Glutamatergic neuron (in vitro differentiated cells): ENCODE data around the gene NT5DC4. TPM values are rescaled to one million over a fixed set of nuclear protein-coding genes. Genes with fewer than 3 reads are reported as not detected.
"Not testable (repeated sequence)": the region's sequence is repeated elsewhere in the genome, so short reads cannot be mapped to it uniquely, and the experiment has no call there.

Experiments used
- DNase-seq: peaks from one replicate; pipeline ENCODE4 v3.0.0; 2022
- H3K27ac Mint-ChIP-seq: one replicate; pipeline ENCODE4 v1.8.0; 2020; ENCODE audit warnings: mild to moderate bottlenecking, mixed read lengths, inconsistent platforms; ENCODE audit not compliant: unreplicated experiment
- H3K27me3 Mint-ChIP-seq: one replicate; pipeline ENCODE4 v1.8.0; 2020; ENCODE audit warnings: mild to moderate bottlenecking, moderate library complexity, mixed read lengths, inconsistent platforms; ENCODE audit not compliant: unreplicated experiment
- H3K36me3 Mint-ChIP-seq: one replicate; pipeline ENCODE4 v1.8.0; 2020; ENCODE audit warnings: mild to moderate bottlenecking, mixed read lengths, inconsistent platforms; ENCODE audit not compliant: unreplicated experiment
- H3K4me1 Mint-ChIP-seq: one replicate; pipeline ENCODE4 v1.8.0; 2020; ENCODE audit warnings: mild to moderate bottlenecking, low read depth, mixed read lengths, inconsistent platforms; ENCODE audit not compliant: unreplicated experiment
- H3K4me3 Mint-ChIP-seq: one replicate; pipeline ENCODE4 v1.8.0; 2020; ENCODE audit warnings: mild to moderate bottlenecking, mixed read lengths, inconsistent platforms; ENCODE audit not compliant: unreplicated experiment
- H3K9me3 Mint-ChIP-seq: one replicate; pipeline ENCODE4 v1.8.0; 2020; ENCODE audit warnings: mild to moderate bottlenecking, moderate library complexity, mixed read lengths, inconsistent platforms; ENCODE audit not compliant: unreplicated experiment
- CTCF ChIP-seq: fragments of 200-600 bp; sonication (generic); IDR thresholded peaks from one replicate; pipeline ENCODE4 v1.5.0; 2021; ENCODE audit not compliant: partially characterized antibody, unreplicated experiment
- total RNA-seq: library from RNA; stranded (reverse); fragmentation: NEBNext Ultra II Directional; extraction: Animal tissue kit (Norgen Biotek cat#: 25700); gene quantifications from one replicate; pipeline ENCODE4 v1.2.1, GENCODE V29; 2021; ENCODE audit not compliant: unreplicated experiment

Gene NT5DC4
- total RNA-seq, 1 donor from 2014 or later: not detected

DNA sequence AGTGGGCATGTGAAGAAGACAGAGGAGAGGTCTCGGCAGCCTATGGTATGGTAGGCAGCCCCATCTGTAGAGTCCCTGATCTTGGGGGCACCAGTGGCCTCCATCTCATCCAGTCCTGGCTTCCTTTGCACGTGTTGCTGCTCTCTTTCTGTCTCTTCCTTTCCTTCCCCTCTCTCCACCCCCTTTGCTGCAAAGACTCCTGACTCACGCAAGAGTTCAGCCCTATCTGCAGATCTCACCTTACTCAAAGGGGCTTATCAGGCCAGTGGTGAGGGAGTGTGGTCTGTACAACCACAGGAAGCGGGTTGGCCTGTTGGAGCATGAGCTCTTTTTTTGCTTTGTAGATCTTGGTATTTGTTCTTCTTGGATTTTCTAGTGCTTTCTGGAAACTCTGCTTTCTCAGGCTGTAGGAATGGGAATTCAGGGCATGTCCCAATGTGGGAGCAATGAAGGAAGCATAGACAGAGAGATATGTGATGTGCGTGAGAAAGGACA lies 14.6 kb upstream of the NT5DC4 start:
- TF ChIP-seq CTCF: no peak
- no peak overlapping the region for H3K4me3 Mint-ChIP-seq
- H3K27ac Mint-ChIP-seq: no peak overlapping the region
- no peak for DNase-seq
- no peaks in the 10 kb centered on the region for H3K9me3 Mint-ChIP-seq
- H3K4me1 Mint-ChIP-seq: peaks cover 2% of the 10 kb centered on the region
- peaks cover 4% of the 10 kb centered on the region for H3K36me3 Mint-ChIP-seq
- H3K27me3 Mint-ChIP-seq: peaks cover 3% of the 10 kb centered on the region

GRCh38 chr2:112706947-112707346 lies 13.9 kb upstream of the NT5DC4 start:
- H3K4me3 Mint-ChIP-seq, H3K4me1 Mint-ChIP-seq, H3K36me3 Mint-ChIP-seq, H3K27ac Mint-ChIP-seq, H3K27me3 Mint-ChIP-seq, DNase-seq, H3K9me3 Mint-ChIP-seq: not testable (repeated sequence)

DNA sequence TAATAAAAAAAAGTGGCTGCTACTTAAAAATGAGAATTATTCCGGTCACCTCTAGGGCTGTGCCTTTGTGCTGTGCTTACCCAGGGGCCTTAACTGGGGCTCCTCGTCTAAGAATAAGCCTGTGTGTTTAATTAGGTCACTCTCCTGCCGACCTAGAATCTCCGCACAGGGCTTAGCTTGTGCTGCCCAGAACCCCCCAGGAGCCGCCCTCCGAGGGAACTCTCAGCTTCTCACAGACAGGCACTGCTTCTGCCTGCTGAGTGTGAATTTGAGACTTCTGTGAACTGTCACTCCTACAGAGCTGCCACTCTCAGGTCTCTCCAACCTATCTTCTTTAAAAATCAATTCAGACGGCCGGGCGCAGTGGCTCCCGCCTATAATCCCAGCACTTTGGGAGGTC lies 11.9 kb upstream of the NT5DC4 start:
- H3K4me3 Mint-ChIP-seq: no peak overlapping the region
- peaks cover 9% of the 10 kb centered on the region for H3K4me1 Mint-ChIP-seq
- peaks cover 4% of the 10 kb centered on the region for H3K36me3 Mint-ChIP-seq
- TF ChIP-seq CTCF: no peak
- H3K27me3 Mint-ChIP-seq: peaks cover 3% of the 10 kb centered on the region
- H3K27ac Mint-ChIP-seq: no peak overlapping the region
- no peak for DNase-seq
- no peaks in the 10 kb centered on the region for H3K9me3 Mint-ChIP-seq

- Mint-ChIP-seq H3K4me3 (no peak overlapping the region), H3K9me3 (no peaks in the 10 kb centered on the region), H3K4me1 (peaks cover 9% of the 10 kb centered on the region), H3K27me3 (peaks cover 3% of the 10 kb centered on the region), H3K27ac (no peak overlapping the region), H3K36me3 (peaks cover 2% of the 10 kb centered on the region)
- DNase-seq: no peak
- TF ChIP-seq CTCF: no peak
Measured at GRCh38 chr2:112709703-112710102, 11.1 kb upstream of the NT5DC4 start.

GRCh38 chr2:112710956-112711750 lies 9.7 kb upstream of the NT5DC4 start:
- Mint-ChIP-seq H3K9me3 (no peaks in the 10 kb centered on the region), H3K4me1 (peaks cover 9% of the 10 kb centered on the region), H3K4me3 (no peak overlapping the region), H3K36me3 (no peaks in the 10 kb centered on the region), H3K27me3 (peaks cover 3% of the 10 kb centered on the region), H3K27ac (no peak overlapping the region)
- TF ChIP-seq CTCF: no peak
- no peak for DNase-seq
